ENCODE results near the gene CXCL16.
"Not testable (repeated sequence)": the region's sequence is repeated elsewhere in the genome, so short reads cannot be mapped to it uniquely, and the experiment has no call there.

The CXCL16 gene

GRCh38 chr17:4704574-4704907 is 35.2 kb downstream of the CXCL16 start:
- H4K8ac ChIP-seq (ENCODE audit: low read depth, low read length); DNase-seq (ENCODE audit: low spot score); H3K27ac ChIP-seq (replicated peaks; ENCODE audit: low read length); H3K9me3 ChIP-seq (replicated peaks in 1 of 2; ENCODE audit: control insufficient read depth in 2 of 2, insufficient read depth in 1 of 2, low read depth in 1 of 2, low read length in 2 of 2); H2BK12ac ChIP-seq (ENCODE audit: low read length); H2BK15ac ChIP-seq (ENCODE audit: low read length); H4K91ac ChIP-seq (ENCODE audit: low read depth, low read length, poor library complexity); H3K27me3 ChIP-seq (ENCODE audit: control insufficient read depth in 3 of 3, insufficient read depth in 3 of 3, low read depth in 1 of 3, low read length in 3 of 3); H3K9ac ChIP-seq (ENCODE audit: low read depth, low read length, poor library complexity); H3K23ac ChIP-seq (ENCODE audit: low read depth, low read length, poor library complexity); H3K14ac ChIP-seq (ENCODE audit: low read length); H3K18ac ChIP-seq (ENCODE audit: low read length); H2BK120ac ChIP-seq (ENCODE audit: low read depth, low read length); H3K79me1 ChIP-seq (ENCODE audit: low read depth, low read length); H3K4ac ChIP-seq (ENCODE audit: low read length): not testable (repeated sequence)
- H3K36me3 ChIP-seq (replicated peaks in 1 of 2; ENCODE audit: control insufficient read depth in 2 of 2, insufficient read depth in 2 of 2, low read length in 2 of 2): peaks cover 2 to 18% of the 10 kb centered on the region in 2 donors
- WGBS, 2 donors (ENCODE audit: extremely low coverage in 2 of 2, insufficient read length in 2 of 2, insufficient replicate concordance in 1 of 2): no CpG with 5 or more reads among the region's 14 CpGs
- H2AK5ac ChIP-seq (ENCODE audit: low read depth, low read length): peak overlapping the region; percentile 56
- peak overlapping the region; percentile 44 for H2BK5ac ChIP-seq (ENCODE audit: low read length)
- peaks cover 10 to 13% of the 10 kb centered on the region in 2 donors for H3K4me1 ChIP-seq (ENCODE audit: control insufficient read depth in 2 of 2, insufficient read depth in 1 of 2, low read depth in 1 of 2, low read length in 2 of 2)
- peak overlapping the region; percentile 82 for H2AFZ ChIP-seq (ENCODE audit: low read length)
- H3K4me3 ChIP-seq (ENCODE audit: low read length in 2 of 2): peak overlapping the region; percentile 82 to 98
- peak overlapping the region; percentile 40 for H3K4me2 ChIP-seq (ENCODE audit: insufficient read depth, low read length, poor library complexity, severe bottlenecking)

DNA sequence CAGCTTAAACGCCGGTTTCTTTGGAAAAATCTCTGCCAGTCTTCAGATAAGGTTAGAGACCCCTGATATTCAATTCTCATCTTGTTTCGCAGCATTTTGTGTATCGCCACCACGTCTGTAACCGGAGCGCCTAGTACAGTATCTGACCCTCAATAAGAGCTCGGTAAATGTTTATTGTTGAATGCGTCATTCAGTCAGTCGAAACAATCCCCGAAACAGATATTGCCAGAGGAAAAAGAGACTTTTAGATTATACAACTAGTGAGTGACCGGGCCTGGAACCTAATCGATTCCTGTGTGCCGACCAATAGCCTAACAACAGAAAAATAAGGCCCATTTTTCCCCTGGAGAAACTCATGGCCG is 36.4 kb downstream of the CXCL16 start:
- no peak overlapping the region for H4K8ac ChIP-seq (ENCODE audit: low read depth, low read length)
- peaks cover 2 to 25% of the 10 kb centered on the region in 2 donors for H3K36me3 ChIP-seq (replicated peaks in 1 of 2; ENCODE audit: control insufficient read depth in 2 of 2, insufficient read depth in 2 of 2, low read length in 2 of 2)
- H2AK5ac ChIP-seq (ENCODE audit: low read depth, low read length): peak overlapping the region; percentile 59
- no peak overlapping the region for H2BK12ac ChIP-seq (ENCODE audit: low read length)
- no peak for DNase-seq (ENCODE audit: low spot score)
- no CpG with 5 or more reads among the region's 15 CpGs for WGBS, 2 donors (ENCODE audit: extremely low coverage in 2 of 2, insufficient read length in 2 of 2, insufficient replicate concordance in 1 of 2)
- H3K79me1 ChIP-seq (ENCODE audit: low read depth, low read length): peaks cover 10% of the 10 kb centered on the region
- peak overlapping the region; percentile 77 for H3K4me2 ChIP-seq (ENCODE audit: insufficient read depth, low read length, poor library complexity, severe bottlenecking)
- H2BK15ac ChIP-seq (ENCODE audit: low read length): no peak overlapping the region
- H3K4me1 ChIP-seq (ENCODE audit: control insufficient read depth in 2 of 2, insufficient read depth in 1 of 2, low read depth in 1 of 2, low read length in 2 of 2): peaks cover 10 to 12% of the 10 kb centered on the region in 2 donors
- H3K9ac ChIP-seq (ENCODE audit: low read depth, low read length, poor library complexity): peak overlapping the region; percentile 75
- H3K4me3 ChIP-seq (ENCODE audit: low read length in 2 of 2): peak overlapping the region; percentile 94 to 98
- H2BK5ac ChIP-seq (ENCODE audit: low read length): no peak overlapping the region
- no peak overlapping the region for H3K14ac ChIP-seq (ENCODE audit: low read length)
- no peak overlapping the region for H3K27ac ChIP-seq (replicated peaks; ENCODE audit: low read length)
- H3K27me3 ChIP-seq (ENCODE audit: control insufficient read depth in 3 of 3, insufficient read depth in 3 of 3, low read depth in 1 of 3, low read length in 3 of 3): no peaks in the 10 kb centered on the region
- no peaks in the 10 kb centered on the region for H3K9me3 ChIP-seq (replicated peaks in 1 of 2; ENCODE audit: control insufficient read depth in 2 of 2, insufficient read depth in 1 of 2, low read depth in 1 of 2, low read length in 2 of 2)
- H4K91ac ChIP-seq (ENCODE audit: low read depth, low read length, poor library complexity): peak overlapping the region; percentile 81
- H3K4ac ChIP-seq (ENCODE audit: low read length): no peak overlapping the region
- no peak overlapping the region for H3K23ac ChIP-seq (ENCODE audit: low read depth, low read length, poor library complexity)
- peak overlapping the region; percentile 93 for H2AFZ ChIP-seq (ENCODE audit: low read length)
- H2BK120ac ChIP-seq (ENCODE audit: low read depth, low read length): peak overlapping the region; percentile 44
- H3K18ac ChIP-seq (ENCODE audit: low read length): no peak overlapping the region

DNA sequence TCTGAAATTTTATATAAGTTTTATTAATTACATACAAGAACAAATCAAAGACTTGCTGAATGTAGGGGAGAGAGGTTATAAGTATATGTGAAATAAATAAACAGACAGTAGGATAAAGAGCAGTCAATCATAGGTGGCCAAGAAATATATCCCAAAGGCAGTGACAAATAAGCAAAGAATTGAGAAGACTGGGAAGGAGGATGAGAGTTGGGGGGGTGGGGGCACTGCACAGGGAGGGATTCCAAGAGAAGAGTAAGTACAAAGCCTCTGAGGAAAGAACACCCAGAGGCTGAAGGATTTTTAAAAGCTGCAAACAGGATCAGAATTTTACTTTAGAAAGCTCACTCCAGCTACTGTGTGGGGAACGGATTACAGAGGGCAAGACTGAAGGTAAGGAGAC is 38.6 kb downstream of the CXCL16 start:
- no peak overlapping the region for H3K4me2 ChIP-seq (ENCODE audit: insufficient read depth, low read length, poor library complexity, severe bottlenecking)
- peaks cover 10% of the 10 kb centered on the region for H3K79me1 ChIP-seq (ENCODE audit: low read depth, low read length)
- no peak overlapping the region for H2BK5ac ChIP-seq (ENCODE audit: low read length)
- H3K4ac ChIP-seq (ENCODE audit: low read length): no peak overlapping the region
- H4K8ac ChIP-seq (ENCODE audit: low read depth, low read length): no peak overlapping the region
- no peak overlapping the region for H2BK15ac ChIP-seq (ENCODE audit: low read length)
- no peak overlapping the region for H3K27ac ChIP-seq (replicated peaks; ENCODE audit: low read length)
- H3K14ac ChIP-seq (ENCODE audit: low read length): no peak overlapping the region
- no peak overlapping the region for H3K9ac ChIP-seq (ENCODE audit: low read depth, low read length, poor library complexity)
- no peaks in the 10 kb centered on the region for H3K27me3 ChIP-seq (ENCODE audit: control insufficient read depth in 3 of 3, insufficient read depth in 3 of 3, low read depth in 1 of 3, low read length in 3 of 3)
- WGBS, 2 donors (ENCODE audit: extremely low coverage in 2 of 2, insufficient read length in 2 of 2, insufficient replicate concordance in 1 of 2): no CpG with 5 or more reads among the region's 1 CpG
- H2BK120ac ChIP-seq (ENCODE audit: low read depth, low read length): no peak overlapping the region
- H3K18ac ChIP-seq (ENCODE audit: low read length): no peak overlapping the region
- DNase-seq (ENCODE audit: low spot score): no peak
- no peak overlapping the region for H4K91ac ChIP-seq (ENCODE audit: low read depth, low read length, poor library complexity)
- peaks cover 10 to 12% of the 10 kb centered on the region in 2 donors for H3K4me1 ChIP-seq (ENCODE audit: control insufficient read depth in 2 of 2, insufficient read depth in 1 of 2, low read depth in 1 of 2, low read length in 2 of 2)
- no peak overlapping the region for H3K23ac ChIP-seq (ENCODE audit: low read depth, low read length, poor library complexity)
- no peak overlapping the region for H2AK5ac ChIP-seq (ENCODE audit: low read depth, low read length)
- peaks cover 10 to 47% of the 10 kb centered on the region in 2 donors for H3K36me3 ChIP-seq (replicated peaks in 1 of 2; ENCODE audit: control insufficient read depth in 2 of 2, insufficient read depth in 2 of 2, low read length in 2 of 2)
- H2AFZ ChIP-seq (ENCODE audit: low read length): no peak overlapping the region
- H2BK12ac ChIP-seq (ENCODE audit: low read length): no peak overlapping the region
- H3K9me3 ChIP-seq (replicated peaks in 1 of 2; ENCODE audit: control insufficient read depth in 2 of 2, insufficient read depth in 1 of 2, low read depth in 1 of 2, low read length in 2 of 2): no peaks in the 10 kb centered on the region
- no peak overlapping the region for H3K4me3 ChIP-seq (ENCODE audit: low read length in 2 of 2)

- H2BK120ac ChIP-seq (ENCODE audit: low read depth, low read length); H3K18ac ChIP-seq (ENCODE audit: low read length); H3K27ac ChIP-seq (replicated peaks; ENCODE audit: low read length); H2BK12ac ChIP-seq (ENCODE audit: low read length); H3K27me3 ChIP-seq (ENCODE audit: control insufficient read depth in 3 of 3, insufficient read depth in 3 of 3, low read depth in 1 of 3, low read length in 3 of 3); H2BK15ac ChIP-seq (ENCODE audit: low read length); H4K91ac ChIP-seq (ENCODE audit: low read depth, low read length, poor library complexity); H3K4me2 ChIP-seq (ENCODE audit: insufficient read depth, low read length, poor library complexity, severe bottlenecking); H3K4ac ChIP-seq (ENCODE audit: low read length); H3K14ac ChIP-seq (ENCODE audit: low read length); H3K23ac ChIP-seq (ENCODE audit: low read depth, low read length, poor library complexity); H4K8ac ChIP-seq (ENCODE audit: low read depth, low read length); H3K4me3 ChIP-seq (ENCODE audit: low read length in 2 of 2); H2AFZ ChIP-seq (ENCODE audit: low read length); H3K9me3 ChIP-seq (replicated peaks in 1 of 2; ENCODE audit: control insufficient read depth in 2 of 2, insufficient read depth in 1 of 2, low read depth in 1 of 2, low read length in 2 of 2); DNase-seq (ENCODE audit: low spot score); H3K4me1 ChIP-seq (ENCODE audit: control insufficient read depth in 2 of 2, insufficient read depth in 1 of 2, low read depth in 1 of 2, low read length in 2 of 2); H3K9ac ChIP-seq (ENCODE audit: low read depth, low read length, poor library complexity); H2BK5ac ChIP-seq (ENCODE audit: low read length); H2AK5ac ChIP-seq (ENCODE audit: low read depth, low read length): not testable (repeated sequence)
- no CpG with 5 or more reads among the region's 13 CpGs for WGBS, 2 donors (ENCODE audit: extremely low coverage in 2 of 2, insufficient read length in 2 of 2, insufficient replicate concordance in 1 of 2)
- Histone ChIP-seq H3K36me3 (replicated peaks in 1 of 2; ENCODE audit: control insufficient read depth in 2 of 2, insufficient read depth in 2 of 2, low read length in 2 of 2) (peaks cover 8 to 55% of the 10 kb centered on the region in 2 donors), H3K79me1 (ENCODE audit: low read depth, low read length) (peaks cover 12% of the 10 kb centered on the region)
These were observed 40.2 kb downstream of the CXCL16 start for GRCh38 chr17:4699401-4700056.

All from neuronal stem cell (in vitro differentiated cells).